A549 (cell line): Measurements from ENCODE around the gene DNMT3A.

Experiments used
- CHD4 ChIP-seq: fragments of 200-600 bp; sonication (generic); IDR thresholded peaks from 2 replicates; pipeline ENCODE4 v1.6.1; 2016; ENCODE audit warnings: antibody characterized with exemption, mild to moderate bottlenecking, borderline replicate concordance
- CTCF ChIP-seq: fragments of >200 bp; sonication (Bioruptor Twin); formaldehyde crosslinking; IDR thresholded peaks from 3 replicates; pipeline ENCODE4 v1.5.1; 2016
- EP300 ChIP-seq, 2 experiments: fragments of >200 bp; sonication (Bioruptor Twin); formaldehyde crosslinking; IDR thresholded peaks; 2 replicates in 1 of 2; 3 replicates in 1 of 2; pipeline ENCODE4 v1.6.1; 2016 to 2017
- ESRRA ChIP-seq: fragments of 150-350 bp; IDR thresholded peaks from 2 replicates; pipeline ENCODE4 v1.6.1; 2014; ENCODE audit warnings: mild to moderate bottlenecking, low read length, borderline replicate concordance
- MAFK ChIP-seq: fragments of 450-650 bp; IDR thresholded peaks from 2 replicates; pipeline ENCODE4 v1.6.1; 2014; ENCODE audit not compliant: partially characterized antibody
- MAX ChIP-seq: IDR thresholded peaks from 2 replicates; pipeline ENCODE4 v1.6.1; 2012
- POLR2A ChIP-seq: IDR thresholded peaks from 2 replicates; pipeline ENCODE4 v1.6.1; 2012; ENCODE audit warnings: mild to moderate bottlenecking, low read length
- RNF2 ChIP-seq: fragments of 200-600 bp; sonication (generic); IDR thresholded peaks from 2 replicates; pipeline ENCODE4 v1.6.1; 2016; ENCODE audit warnings: low read depth, mild to moderate bottlenecking, antibody characterized with exemption, moderate library complexity, borderline replicate concordance
- USF2 ChIP-seq: fragments of 450-650 bp; IDR thresholded peaks from 2 replicates; pipeline ENCODE4 v1.6.1; 2014; ENCODE audit warnings: antibody characterized with exemption
- TF ChIP-seq, protein P1 (sequence below): fragments of 150-350 bp; IDR thresholded peaks from 2 replicates; pipeline ENCODE4 v1.6.1; 2014; ENCODE audit warnings: low read depth, mild to moderate bottlenecking, low read length

DNA sequence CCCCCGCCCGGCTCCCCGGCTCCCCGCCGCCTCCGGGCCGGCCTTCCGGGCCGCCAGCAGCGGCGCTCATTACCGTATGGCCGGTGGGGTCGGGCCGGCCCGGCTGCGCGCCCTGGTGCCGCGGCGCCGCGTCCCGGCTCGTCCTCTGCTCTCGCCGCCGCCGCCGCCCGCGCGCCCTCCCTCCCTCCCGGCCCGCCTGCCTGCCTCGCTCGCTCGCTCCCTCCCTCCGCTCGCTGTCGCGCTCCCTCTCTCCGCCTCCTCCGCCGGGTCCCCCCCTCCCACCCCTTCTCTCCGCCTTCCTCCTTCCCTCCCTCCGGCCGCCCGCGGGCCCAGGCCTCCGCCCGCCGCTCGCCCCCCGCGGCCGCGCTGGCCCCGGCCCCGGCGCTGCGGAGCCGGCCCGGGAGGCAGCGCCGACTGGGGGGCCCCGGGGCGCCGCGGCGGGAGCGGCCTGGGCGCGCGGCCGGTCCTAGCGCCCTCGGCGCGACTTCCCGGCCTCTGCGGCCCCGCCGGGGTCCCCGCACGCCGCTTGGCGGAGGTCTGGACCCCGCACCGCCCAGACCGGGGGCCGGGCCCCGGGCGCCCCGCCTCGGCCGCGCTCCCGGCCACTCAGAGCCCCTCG lies at the start of gene DNMT3A:
- peak; percentile 36; the same call in 1 of the 2 replicates for TF ChIP-seq POLR2A
- no peak for TF ChIP-seq RNF2
- no peak; the same call in 2 of the 3 replicates for TF ChIP-seq CTCF
- no peak for TF ChIP-seq EP300 (IDR thresholded peaks at IDR 0.05)
- TF ChIP-seq USF2 = no peak
- TF ChIP-seq, protein P1, sequence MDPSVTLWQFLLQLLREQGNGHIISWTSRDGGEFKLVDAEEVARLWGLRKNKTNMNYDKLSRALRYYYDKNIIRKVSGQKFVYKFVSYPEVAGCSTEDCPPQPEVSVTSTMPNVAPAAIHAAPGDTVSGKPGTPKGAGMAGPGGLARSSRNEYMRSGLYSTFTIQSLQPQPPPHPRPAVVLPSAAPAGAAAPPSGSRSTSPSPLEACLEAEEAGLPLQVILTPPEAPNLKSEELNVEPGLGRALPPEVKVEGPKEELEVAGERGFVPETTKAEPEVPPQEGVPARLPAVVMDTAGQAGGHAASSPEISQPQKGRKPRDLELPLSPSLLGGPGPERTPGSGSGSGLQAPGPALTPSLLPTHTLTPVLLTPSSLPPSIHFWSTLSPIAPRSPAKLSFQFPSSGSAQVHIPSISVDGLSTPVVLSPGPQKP = no peak
- no peak for TF ChIP-seq ESRRA
- no peak for TF ChIP-seq MAX
- TF ChIP-seq CHD4 = no peak
- no peak for TF ChIP-seq MAFK
